H9 (cell line): ENCODE data around the gene ULK4. TPM values are rescaled to one million over a fixed set of nuclear protein-coding genes. Genes with fewer than 3 reads are reported as not detected.

Experiments
- DNase-seq: peaks from one replicate; pipeline ENCODE4 v3.0.0-alpha.2; 2017
- H2AFZ ChIP-seq: one replicate; pipeline ENCODE4 v1.6.1; 2013; ENCODE audit warnings: mild to moderate bottlenecking, low read length, control low read depth, moderate library complexity
- H2AK5ac ChIP-seq: 2 replicates; pipeline ENCODE4 v1.6.1; 2013; ENCODE audit warnings: low read length, control low read depth, mixed read lengths; ENCODE audit not compliant: insufficient read length
- H2BK120ac ChIP-seq: one replicate; pipeline ENCODE4 v1.6.1; 2013; ENCODE audit warnings: low read depth, mild to moderate bottlenecking, low read length, control low read depth, inconsistent platforms; ENCODE audit not compliant: poor library complexity, severe bottlenecking
- H2BK12ac ChIP-seq: 2 replicates; pipeline ENCODE4 v1.6.1; 2013; ENCODE audit warnings: low read length, control low read depth, mixed read lengths, low read depth; ENCODE audit not compliant: insufficient read length
- H2BK15ac ChIP-seq: 2 replicates; pipeline ENCODE4 v1.6.1; 2013; ENCODE audit warnings: low read depth, low read length, control low read depth
- H2BK20ac ChIP-seq: one replicate; pipeline ENCODE4 v1.6.1; 2013; ENCODE audit warnings: low read depth, mild to moderate bottlenecking, low read length, control low read depth, inconsistent platforms; ENCODE audit not compliant: poor library complexity, severe bottlenecking
- H2BK5ac ChIP-seq: 2 replicates; pipeline ENCODE4 v1.6.1; 2013; ENCODE audit warnings: low read length, control low read depth, mixed read lengths; ENCODE audit not compliant: insufficient read length
- H3K14ac ChIP-seq: 2 replicates; pipeline ENCODE4 v1.6.1; 2013; ENCODE audit warnings: low read length, control low read depth; ENCODE audit not compliant: insufficient read depth
- H3K18ac ChIP-seq: 2 replicates; pipeline ENCODE4 v1.6.1; 2013; ENCODE audit warnings: low read depth, mild to moderate bottlenecking, mixed read lengths, low read length, control low read depth; ENCODE audit not compliant: insufficient read length
- H3K23ac ChIP-seq: 2 replicates; pipeline ENCODE4 v1.6.1; 2013; ENCODE audit warnings: low read length, control low read depth, mixed read lengths, low read depth; ENCODE audit not compliant: insufficient read length
- H3K23me2 ChIP-seq: 2 replicates; pipeline ENCODE4 v1.6.1; 2013; ENCODE audit warnings: low read depth, mild to moderate bottlenecking, mixed read lengths, low read length, control low read depth; ENCODE audit not compliant: insufficient read length, poor library complexity, severe bottlenecking
- H3K27ac ChIP-seq: 2 replicates; pipeline ENCODE4 v1.5.1; 2013; ENCODE audit warnings: low read length, control low read depth, mixed read lengths, low read depth; ENCODE audit not compliant: insufficient read length
- H3K27me3 ChIP-seq: 2 replicates; pipeline ENCODE4 v1.6.1; 2013; ENCODE audit warnings: low read length, control low read depth, inconsistent platforms; ENCODE audit not compliant: insufficient read depth
- H3K4ac ChIP-seq: 2 replicates; pipeline ENCODE4 v1.6.1; 2013; ENCODE audit warnings: low read depth, mild to moderate bottlenecking, control low read depth, inconsistent platforms, low read length, moderate library complexity
- H3K4me1 ChIP-seq: 2 replicates; pipeline ENCODE4 v1.6.1; 2013; ENCODE audit warnings: low read length, control low read depth, inconsistent platforms; ENCODE audit not compliant: insufficient read depth
- H3K4me2 ChIP-seq: 2 replicates; pipeline ENCODE4 v1.6.1; 2013; ENCODE audit warnings: low read length, control low read depth, mixed read lengths; ENCODE audit not compliant: insufficient read length, insufficient read depth
- H3K56ac ChIP-seq: 2 replicates; pipeline ENCODE4 v1.6.1; 2013; ENCODE audit warnings: low read depth, mild to moderate bottlenecking, mixed read lengths, low read length, control low read depth; ENCODE audit not compliant: insufficient read length
- H3K79me1 ChIP-seq: 2 replicates; pipeline ENCODE4 v1.6.1; 2013; ENCODE audit warnings: low read depth, mild to moderate bottlenecking, moderate library complexity, low read length, control low read depth, inconsistent platforms; ENCODE audit not compliant: insufficient read depth, poor library complexity, severe bottlenecking
- H3K79me2 ChIP-seq: 2 replicates; pipeline ENCODE4 v1.6.1; 2013; ENCODE audit warnings: low read length, control low read depth, inconsistent platforms; ENCODE audit not compliant: insufficient read depth
- H3K9ac ChIP-seq: 2 replicates; pipeline ENCODE4 v1.6.1; 2013; ENCODE audit warnings: low read length, control low read depth, mixed read lengths; ENCODE audit not compliant: insufficient read length; ENCODE audit errors: extremely low read depth
- H3K9me3 ChIP-seq: one replicate; pipeline ENCODE4 v1.6.1; 2013; ENCODE audit warnings: low read depth, low read length, inconsistent platforms; ENCODE audit not compliant: control insufficient read depth
- H3T11ph ChIP-seq: one replicate; pipeline ENCODE4 v1.6.1; 2013; ENCODE audit warnings: mild to moderate bottlenecking, low read length, control low read depth, inconsistent platforms
- H4K20me1 ChIP-seq: one replicate; pipeline ENCODE4 v1.6.1; 2013; ENCODE audit not compliant: control insufficient read depth, insufficient read length, insufficient read depth
- H4K5ac ChIP-seq: 2 replicates; pipeline ENCODE4 v1.6.1; 2013; ENCODE audit warnings: low read depth, mild to moderate bottlenecking, mixed read lengths, low read length, control low read depth; ENCODE audit not compliant: insufficient read length
- H4K8ac ChIP-seq: replicated peaks from 2 replicates; pipeline ENCODE4 v1.6.1; 2013; ENCODE audit warnings: low read length, control low read depth, mixed read lengths, low read depth; ENCODE audit not compliant: insufficient read length
- H4K91ac ChIP-seq: 2 replicates; pipeline ENCODE4 v1.6.1; 2013; ENCODE audit warnings: low read depth, mild to moderate bottlenecking, moderate library complexity, mixed read lengths, low read length, control low read depth; ENCODE audit not compliant: insufficient read length
- H3K27ac Mint-ChIP-seq, 3 experiments: 2 replicates in 2 of 3; 3 replicates in 1 of 3; pipeline ENCODE4 v1.8.0; 2020 to 2021; ENCODE audit warnings: mixed read lengths in 3 of 3, mild to moderate bottlenecking in 1 of 3, moderate library complexity in 1 of 3
- H3K27me3 Mint-ChIP-seq: 2 replicates; pipeline ENCODE4 v1.8.0; 2021; ENCODE audit warnings: low read depth, mild to moderate bottlenecking, moderate library complexity, mixed read lengths
- H3K36me3 Mint-ChIP-seq, 3 experiments: 2 replicates in 2 of 3; 3 replicates in 1 of 3; pipeline ENCODE4 v1.8.0; 2020 to 2021; ENCODE audit warnings: low read depth in 3 of 3, mixed read lengths in 3 of 3; ENCODE audit not compliant: insufficient read depth in 1 of 3
- H3K4me1 Mint-ChIP-seq, 2 experiments: 2 replicates each; pipeline ENCODE4 v1.8.0; 2020; ENCODE audit warnings: mixed read lengths in 2 of 2
- H3K4me3 Mint-ChIP-seq, 2 experiments: 2 replicates in 1 of 2; 3 replicates in 1 of 2; pipeline ENCODE4 v1.8.0; 2020 to 2021; ENCODE audit warnings: mild to moderate bottlenecking in 2 of 2, mixed read lengths in 2 of 2, moderate library complexity in 1 of 2
- H3K9me3 Mint-ChIP-seq, 2 experiments: 2 replicates in 1 of 2; 3 replicates in 1 of 2; pipeline ENCODE4 v1.8.0; 2020; ENCODE audit warnings: mild to moderate bottlenecking in 2 of 2, mixed read lengths in 2 of 2, moderate library complexity in 1 of 2
- CTCF ChIP-seq: fragments of 200-600 bp; sonication (generic); conservative IDR thresholded peaks from 3 replicates; pipeline ENCODE4 v1.8.0; 2021; ENCODE audit warnings: antibody characterized with exemption, mild to moderate bottlenecking
- WGBS: extraction: QIAGEN DNeasy Blood & Tissue Kit; methylation state at CpG from one replicate; pipeline ENCODE4 v1.1.7; 2013; ENCODE audit warnings: missing lambda C conversion rate, low lambda C conversion rate, mixed read lengths; ENCODE audit not compliant: insufficient read length; ENCODE audit errors: extremely low coverage; 5-methylcytosine and 5-hydroxymethylcytosine counted together
- total RNA-seq: library from RNA; stranded (reverse); gene quantifications from 2 replicates; pipeline ENCODE4 v1.2.1, GENCODE V29; 2021

ULK4 gene
- total RNA-seq, 1 experiment from 2014 or later, result 12.9 TPM

- no peak overlapping the region for H4K5ac ChIP-seq
- H3K27ac ChIP-seq, result no peak overlapping the region
- no peaks in the 10 kb centered on the region for H3K4me1 ChIP-seq
- Mint-ChIP-seq H3K27me3 (no peaks in the 10 kb centered on the region), H3K9me3 (no peaks in the 10 kb centered on the region), H3K4me1 (peaks cover 0 to under 1% of the 10 kb centered on the region in 2 experiments; a peak in 2 of 4 replicates), H3K36me3 (no peaks in the 10 kb centered on the region), H3K27ac (no peak overlapping the region), H3K4me3 (no peak overlapping the region)
- no peak overlapping the region for H2BK5ac ChIP-seq
- DNase-seq, result no peak
- H3K18ac ChIP-seq, result no peak overlapping the region
- no peak overlapping the region for H2BK120ac ChIP-seq
- H4K8ac ChIP-seq, result no peak overlapping the region
- H3T11ph ChIP-seq, result no peak overlapping the region
- H3K79me1 ChIP-seq, result no peaks in the 10 kb centered on the region
- H3K14ac ChIP-seq, result no peak overlapping the region
- no peak overlapping the region for H3K4me2 ChIP-seq
- no peaks in the 10 kb centered on the region for H3K27me3 ChIP-seq
- WGBS, result no CpG with 5 or more reads among the region's 5 CpGs
- no peaks in the 10 kb centered on the region for H3K79me2 ChIP-seq
- no peak overlapping the region for H2AFZ ChIP-seq
- no peaks in the 10 kb centered on the region for H3K9me3 ChIP-seq
- no peak overlapping the region for H3K4ac ChIP-seq
- no peak overlapping the region for H4K91ac ChIP-seq
- no peak for TF ChIP-seq CTCF
- no peaks in the 10 kb centered on the region for H3K23me2 ChIP-seq
- no peak overlapping the region for H2AK5ac ChIP-seq
- H2BK12ac ChIP-seq, result no peak overlapping the region
- H3K23ac ChIP-seq, result no peak overlapping the region
- H4K20me1 ChIP-seq, result no peaks in the 10 kb centered on the region
- H3K9ac ChIP-seq, result no peak overlapping the region
- H2BK20ac ChIP-seq, result no peak overlapping the region
- no peak overlapping the region for H2BK15ac ChIP-seq
- H3K56ac ChIP-seq, result no peak overlapping the region
Observed at GRCh38 chr3:41920406-41920965, 41.4 kb downstream of the ULK4 start.
